ENCODE data around the gene CALCOCO1.

GRCh38 chr12:53736592-53736991, 9.3 kb upstream of the CALCOCO1 start:
- TF ChIP-seq EZH2phosphoT487 (IDR thresholded peaks at IDR 0.05; ENCODE audit: borderline replicate concordance, low read depth, low read length): no peak
- TF ChIP-seq CTCF (conservative IDR thresholded peaks at IDR 0.05; ENCODE audit: low read length): no peak

Measured in OCI-LY7 (cell line).